Suprapubic skin (tissue), 4 donors: Measurements from ENCODE around the gene SCP2.

Experiments
- CTCF ChIP-seq, 2 donors: fragments of 200-600 bp in 1 of 2; fragments of 450-650 bp in 1 of 2; sonication (generic) in 1 of 2; IDR thresholded peaks; one replicate each; pipeline ENCODE4 v1.5.1; 2016 to 2019; ENCODE audit warnings: antibody characterized with exemption in 2 of 2, mild to moderate bottlenecking in 1 of 2, moderate library complexity in 1 of 2
- POLR2A ChIP-seq, 2 donors: fragments of 450-650 bp; IDR thresholded peaks; one replicate each; pipeline ENCODE4 v1.6.1; 2017; ENCODE audit warnings: antibody characterized with exemption in 2 of 2, mild to moderate bottlenecking in 2 of 2, moderate library complexity in 2 of 2
- POLR2AphosphoS5 ChIP-seq, 3 donors: sonication (generic); formaldehyde crosslinking; IDR thresholded peaks; one replicate each; pipeline ENCODE4 v1.6.1; 2017; ENCODE audit warnings: antibody characterized with exemption in 3 of 3

GRCh38 chr1:53014791-53015507 lies 87.9 kb downstream of the SCP2 start:
- TF ChIP-seq POLR2AphosphoS5 (IDR thresholded peaks at IDR 0.05), result peak in 1 of 3 donors; percentile 74
- TF ChIP-seq CTCF (IDR thresholded peaks at IDR 0.05), result no peak
- TF ChIP-seq POLR2A (IDR thresholded peaks at IDR 0.05), result no peak
